Epithelial cell of esophagus (primary cell): ENCODE results near the gene ZFX.

Source experiments
- DNase-seq: peaks from one replicate; pipeline ENCODE4 v3.0.0; 2010; ENCODE audit warnings: low read depth
- H3K4me3 ChIP-seq: 2 replicates; pipeline ENCODE4 v1.5.1; 2011; ENCODE audit warnings: mild to moderate bottlenecking, low read length, control low read depth
- CTCF ChIP-seq: IDR thresholded peaks from 2 replicates; pipeline ENCODE4 v1.5.1; 2011; ENCODE audit warnings: low read depth, mild to moderate bottlenecking, low read length, control low read depth, inconsistent platforms; ENCODE audit not compliant: insufficient read depth; ENCODE audit errors: missing control alignments

Gene ZFX

GRCh38 chrX:24167719-24168472 lies 18.4 kb downstream of the ZFX start:
- DNase-seq: no peak
- TF ChIP-seq CTCF: no peak
- no peak overlapping the region for H3K4me3 ChIP-seq

GRCh38 chrX:24168807-24169206 lies 19.3 kb downstream of the ZFX start:
- no peak for TF ChIP-seq CTCF
- DNase-seq: no peak
- H3K4me3 ChIP-seq: no peak overlapping the region

- H3K4me3 ChIP-seq: no peak overlapping the region
- DNase-seq: no peak
- no peak for TF ChIP-seq CTCF
These were observed 19.7 kb downstream of the ZFX start for GRCh38 chrX:24169211-24169610.

GRCh38 chrX:24173115-24173847 lies 23.8 kb downstream of the ZFX start:
- TF ChIP-seq CTCF: no peak
- DNase-seq: no peak
- no peak overlapping the region for H3K4me3 ChIP-seq

- no peak overlapping the region for H3K4me3 ChIP-seq
- TF ChIP-seq CTCF: no peak
- no peak for DNase-seq
These were observed 25.7 kb downstream of the ZFX start for GRCh38 chrX:24175276-24175675.

- no peak for DNase-seq
- no peak overlapping the region for H3K4me3 ChIP-seq
- TF ChIP-seq CTCF: no peak
These were observed 28.9 kb downstream of the ZFX start for GRCh38 chrX:24178441-24178840.
